Endothelial cell of umbilical vein (primary cell): Measurements from ENCODE around the gene YWHAE. TPM values are rescaled to one million over a fixed set of nuclear protein-coding genes. Genes with fewer than 3 reads are reported as not detected.

Source experiments
- BruUV-seq: library from RNA; stranded (reverse); fragments of 400-500 nt; replicated peaks from 2 replicates; lab custom pipeline; 2021; lab: Mats Ljungman, UMichigan
- CTCF ChIA-PET: fragments of 300-600, 350-600 bp; sonication (Branson Sonifier 250); formaldehyde crosslinking; loops from one replicate; lab custom pipeline; 2021; ENCODE audit warnings: antibody characterized with exemption, inconsistent platforms; lab: Charles Lee
- POLR2A ChIA-PET: fragments of 300-600, 350-600 bp; sonication (Branson Sonifier 250); formaldehyde crosslinking; loops from one replicate; lab custom pipeline; 2021; ENCODE audit warnings: antibody characterized with exemption, inconsistent platforms; lab: Charles Lee
- DNase-seq: peaks from one replicate; pipeline ENCODE4 v3.0.0-alpha.2; 2011; ENCODE audit warnings: low read depth, low spot score
- FAIRE-seq: peaks from 2 replicates; lab custom pipeline; 2011; peaks lifted over from hg19 to GRCh38; lab: Jason Lieb, UNC
- H2AFZ ChIP-seq: 2 replicates; pipeline ENCODE4 v1.6.0; 2012; ENCODE audit warnings: low read depth, low read length, control low read depth, inconsistent platforms
- H3K27ac ChIP-seq: 2 replicates; pipeline ENCODE4 v1.5.1; 2011; ENCODE audit warnings: low read depth, mild to moderate bottlenecking, control low read depth, low read length, moderate library complexity; ENCODE audit not compliant: insufficient read depth
- H3K27me3 ChIP-seq, 2 experiments: 2 replicates each; pipeline versions ENCODE4 v1.6.0 to v1.6.1; 2011; ENCODE audit warnings: low read length in 2 of 2, mixed read lengths in 1 of 2; ENCODE audit not compliant: control insufficient read depth in 2 of 2, insufficient read depth in 2 of 2
- H3K36me3 ChIP-seq, 2 experiments: 2 replicates in 1 of 2; 3 replicates in 1 of 2; pipeline ENCODE4 v1.5.1; 2011; ENCODE audit warnings: low read length in 2 of 2, mild to moderate bottlenecking in 1 of 2, moderate library complexity in 1 of 2; ENCODE audit not compliant: control insufficient read depth in 2 of 2, insufficient read depth in 2 of 2; ENCODE audit errors: extremely low read depth in 1 of 2
- H3K4me1 ChIP-seq: 3 replicates; pipeline ENCODE4 v1.5.1; 2011; ENCODE audit warnings: mild to moderate bottlenecking, low read length; ENCODE audit not compliant: control insufficient read depth, insufficient read depth; ENCODE audit errors: extremely low read depth
- H3K4me2 ChIP-seq: 2 replicates; pipeline ENCODE4 v1.6.1; 2011; ENCODE audit warnings: low read length, control low read depth, mixed read lengths; ENCODE audit not compliant: insufficient read depth
- H3K4me3 ChIP-seq, 3 experiments: fragments of 200-600 bp in 1 of 3; sonication (generic), shearing (Covaris generic) in 1 of 3; replicated peaks in 1 of 3; 2 replicates each; pipeline ENCODE4 v1.5.1; 2011 to 2016; ENCODE audit warnings: control low read depth in 3 of 3, low read length in 3 of 3, mild to moderate bottlenecking in 2 of 3, inconsistent platforms in 1 of 3, low read depth in 1 of 3, moderate library complexity in 1 of 3; ENCODE audit not compliant: insufficient read depth in 1 of 3
- H3K79me2 ChIP-seq: 2 replicates; pipeline ENCODE4 v1.6.0; 2012; ENCODE audit warnings: low read length, inconsistent platforms; ENCODE audit not compliant: control insufficient read depth, insufficient read depth
- H3K9ac ChIP-seq: replicated peaks from 2 replicates; pipeline ENCODE3; 2011; ENCODE audit warnings: low read length, control low read depth; ENCODE audit not compliant: insufficient read depth; ENCODE audit errors: extremely low read depth
- H3K9me1 ChIP-seq: replicated peaks from 3 replicates; pipeline ENCODE4 v1.6.0; 2011; ENCODE audit warnings: mild to moderate bottlenecking, low read length; ENCODE audit not compliant: control insufficient read depth, insufficient read depth; ENCODE audit errors: extremely low read depth
- H3K9me3 ChIP-seq: replicated peaks from 2 replicates; pipeline ENCODE4 v1.5.1; 2012; ENCODE audit warnings: low read length, inconsistent platforms; ENCODE audit not compliant: control insufficient read depth, insufficient read depth
- H4K20me1 ChIP-seq: replicated peaks from 2 replicates; pipeline ENCODE3; 2011; ENCODE audit warnings: mild to moderate bottlenecking, low read length; ENCODE audit not compliant: control insufficient read depth, insufficient read depth; ENCODE audit errors: extremely low read depth
- FOS ChIP-seq: IDR thresholded peaks from 2 replicates; pipeline ENCODE4 v1.6.1; 2011; ENCODE audit warnings: mild to moderate bottlenecking, low read length, moderate library complexity, borderline replicate concordance; ENCODE audit not compliant: insufficient read depth
- GATA2 ChIP-seq: IDR thresholded peaks from 2 replicates; pipeline ENCODE4 v1.7.0; 2011; ENCODE audit warnings: low read depth, mild to moderate bottlenecking, moderate library complexity, mixed read lengths, low read length; ENCODE audit not compliant: insufficient read length, insufficient read depth
- POLR2A ChIP-seq: IDR thresholded peaks from 2 replicates; pipeline ENCODE4 v1.6.1; 2012; ENCODE audit warnings: low read depth, mild to moderate bottlenecking, control low read depth, low read length
- dilution Hi-C: fragments of 300-500 bp; cut with MboI; formaldehyde crosslinking; loops from one replicate; pipeline ENCODE4 v1.15.0; 2019; ENCODE audit warnings: low sequenced_read_pairs; ENCODE audit not compliant: extremely low pct_ligation_motif_present
- intact Hi-C: fragments of 100-400 bp; cut with micrococcal nuclease; formaldehyde crosslinking; loops from one replicate; pipeline ENCODE4 v1.10.0; 2022
- polyA plus RNA-seq, 4 experiments: library from polyadenylated mRNA; depleted of rRNA in 3 of 4; stranded (reverse) in 3 of 4; unstranded in 1 of 4; fragments of >200 nt; gene quantifications; 2 replicates each; pipeline versions ENCODE4 v1.2.1 to v1.2.3, GENCODE V29; 2011 to 2012; ENCODE audit warnings: missing spikeins in 1 of 4
- total RNA-seq: library from RNA; stranded (reverse); gene quantifications from 2 replicates; pipeline ENCODE4 v1.2.3, GENCODE V29; 2021

The YWHAE gene
- total and polyA plus RNA-seq, 2 donors (not counting 3 experiments of a cell fraction or from before 2014, with no cell fraction given): 396 to 819 TPM

- Histone ChIP-seq H3K9me3 (no peaks in the 10 kb centered on the region), H4K20me1 (no peaks in the 10 kb centered on the region), H3K36me3 (no peaks in the 10 kb centered on the region), H3K9ac (no peak overlapping the region), H3K9me1 (no peaks in the 10 kb centered on the region), H3K27me3 (no peaks in the 10 kb centered on the region), H3K4me3 (no peak overlapping the region), H3K4me2 (no peak overlapping the region), H2AFZ (no peak overlapping the region), H3K79me2 (no peaks in the 10 kb centered on the region), H3K27ac (no peak overlapping the region), H3K4me1 (no peaks in the 10 kb centered on the region)
- no peak for FAIRE-seq
- intact Hi-C loops: no loop called here
- dilution Hi-C loops: no loop called here
- BruUV-seq: no TSS peak
- DNase-seq: no peak
- TF ChIP-seq FOS (no peak), POLR2A (no peak)
- ChIA-PET CTCF (interaction anchor here (1.6 kb wide), 1 partner anchor 17 kb away, joined by 10 read pairs; no protein-coding TSS in a partner anchor), POLR2A (no interaction called here)
These were observed 84.6 kb downstream of the YWHAE start for GRCh38 chr17:1315409-1315808.

DNA sequence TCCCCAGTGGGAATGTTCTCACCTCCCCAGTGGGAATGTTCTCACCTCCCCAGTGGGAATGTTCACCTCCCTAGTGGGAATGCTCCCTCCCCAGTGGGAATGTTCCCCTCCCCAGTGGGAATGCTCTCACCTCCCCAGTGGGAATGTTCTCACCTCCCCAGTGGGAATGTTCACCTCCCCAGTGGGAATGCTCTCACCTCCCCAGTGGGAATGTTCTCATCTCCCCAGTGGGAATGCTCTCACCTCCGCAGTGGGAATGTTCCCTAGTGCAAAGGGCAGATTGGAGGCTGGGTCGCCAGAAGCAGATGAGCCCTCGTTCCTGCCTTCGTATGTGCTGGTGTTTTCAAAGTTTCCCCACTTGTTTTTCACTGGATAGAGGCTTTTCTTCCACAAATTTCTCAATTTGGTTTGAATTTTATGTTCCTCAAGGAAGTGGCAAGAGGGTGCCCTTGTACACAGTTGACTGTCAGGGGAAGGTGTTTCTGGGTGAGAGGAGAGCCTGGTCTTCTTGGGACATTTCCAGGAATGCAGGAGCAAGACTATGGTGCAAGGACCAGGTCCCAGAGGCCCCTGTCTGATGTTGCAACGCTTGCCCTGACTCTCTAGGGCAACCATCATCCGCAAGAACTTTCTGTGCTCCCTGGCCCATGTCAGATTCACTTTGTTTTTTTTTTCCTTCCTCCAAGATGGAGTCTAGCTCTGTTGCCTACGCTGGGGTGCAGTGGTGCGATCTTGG is 86.6 kb downstream of the YWHAE start:
- CTCF ChIA-PET: interaction anchor here (1.2 kb wide), 1 partner anchor 8 kb away, joined by 3 read pairs; no protein-coding TSS in a partner anchor
- Histone ChIP-seq H3K4me2 (no peak overlapping the region), H3K36me3 (no peaks in the 10 kb centered on the region), H3K9me1 (no peaks in the 10 kb centered on the region), H3K9ac (no peak overlapping the region), H3K9me3 (no peaks in the 10 kb centered on the region), H4K20me1 (no peaks in the 10 kb centered on the region), H3K4me3 (no peak overlapping the region), H3K4me1 (no peaks in the 10 kb centered on the region), H3K27ac (no peak overlapping the region), H2AFZ (no peak overlapping the region), H3K27me3 (no peaks in the 10 kb centered on the region), H3K79me2 (no peaks in the 10 kb centered on the region)
- no TSS peak for BruUV-seq
- POLR2A ChIA-PET: no interaction called here
- intact Hi-C loops (no loop called here), dilution Hi-C loops (no loop called here)
- FAIRE-seq: no peak
- no peak for TF ChIP-seq GATA2
- DNase-seq: no peak
